Peyer's patch (tissue), 4 donors: ENCODE data around the gene B9D2.

Source experiments
- CTCF ChIP-seq, 6 experiments: fragments of 450-650 bp in 4 of 6; fragments of 200-600 bp in 2 of 6; sonication (generic) in 1 of 6; IDR thresholded peaks; one replicate each; pipeline ENCODE4 v1.5.1; 2017 to 2019; ENCODE audit warnings: antibody characterized with exemption in 6 of 6, mild to moderate bottlenecking in 3 of 6, moderate library complexity in 1 of 6
- POLR2A ChIP-seq, 2 donors: fragments of 450-650 bp; IDR thresholded peaks; one replicate each; pipeline ENCODE4 v1.5.1; 2017; ENCODE audit warnings: antibody characterized with exemption in 2 of 2, mild to moderate bottlenecking in 2 of 2, moderate library complexity in 2 of 2

GRCh38 chr19:41327076-41327575 lies 36.8 kb downstream of the B9D2 start:
- TF ChIP-seq CTCF (IDR thresholded peaks at IDR 0.05) (no peak), POLR2A (IDR thresholded peaks at IDR 0.05) (no peak)
